Body of pancreas (tissue), 4 donors: ENCODE measurements around the gene MYRIP. TPM values are rescaled to one million over a fixed set of nuclear protein-coding genes. Genes with fewer than 3 reads are reported as not detected.

Experiments
- ATAC-seq: fragments of 150-250 bp; one replicate; pipeline ENCODE4 v1.9.1; 2016
- DNase-seq, 4 donors: peaks; one replicate each; pipeline ENCODE4 v3.0.0-alpha.2; 2019
- H3K27ac ChIP-seq, 4 donors: fragments of 200-600 bp; sonication (generic); 1 replicate in 3 of 4; 2 replicates in 1 of 4; pipeline versions ENCODE4 v1.5.1 to v1.6.1; 2016 to 2019; ENCODE audit warnings: mild to moderate bottlenecking in 1 of 4, mixed read lengths in 1 of 4, moderate library complexity in 1 of 4
- H3K27me3 ChIP-seq, 2 donors: fragments of 200-600 bp; sonication (generic); one replicate each; pipeline ENCODE4 v1.6.0; 2016; ENCODE audit warnings: mild to moderate bottlenecking in 1 of 2
- H3K36me3 ChIP-seq, 2 donors: fragments of 200-600 bp; sonication (generic); replicated peaks in 1 of 2; 2 replicates each; pipeline ENCODE4 v1.5.1; 2016; ENCODE audit warnings: low read depth in 2 of 2; ENCODE audit not compliant: insufficient read depth in 1 of 2
- H3K4me1 ChIP-seq: fragments of 200-600 bp; sonication (generic); one replicate; pipeline ENCODE4 v1.6.0; 2016
- H3K4me3 ChIP-seq, 2 donors: fragments of 200-600 bp; sonication (generic); 1 replicate in 1 of 2; 2 replicates in 1 of 2; pipeline ENCODE4 v1.5.1; 2016 to 2019
- H3K9me3 ChIP-seq, 3 donors: fragments of 200-600 bp; sonication (generic); 1 replicate in 2 of 3; 2 replicates in 1 of 3; pipeline ENCODE4 v1.5.1; 2016
- CTCF ChIP-seq, 7 experiments: fragments of 450-650 bp in 4 of 7; fragments of 200-600 bp in 3 of 7; sonication (generic) in 3 of 7; IDR thresholded peaks; one replicate each; pipeline ENCODE4 v1.5.1; 2016 to 2019; ENCODE audit warnings: antibody characterized with exemption in 7 of 7
- POLR2A ChIP-seq, 3 donors: fragments of 450-650 bp; IDR thresholded peaks; one replicate each; pipeline ENCODE4 v1.6.1; 2016; ENCODE audit warnings: antibody characterized with exemption in 3 of 3, mild to moderate bottlenecking in 2 of 3
- WGBS, 2 donors: methylation state at CpG; one replicate each; pipeline ENCODE4 v1.1.5; 2017; 5-methylcytosine and 5-hydroxymethylcytosine counted together
- intact Hi-C: fragments of 100-400 bp; cut with DNase I; formaldehyde crosslinking; loops from one replicate; pipeline ENCODE4 v1.15.1; 2023
- total RNA-seq, 2 donors: library from RNA; depleted of rRNA; stranded (reverse); fragments of >200 nt; gene quantifications; one replicate each; pipeline ENCODE4 v1.1.0, GENCODE V29; 2016

Gene MYRIP
- total RNA-seq, 2 donors from 2014 or later = 5.2 to 12.5 TPM

- no peak for DNase-seq
Observed at GRCh38 chr3:40196966-40197365, 387.6 kb downstream of the MYRIP start.

GRCh38 chr3:40200692-40201316 lies 391.4 kb downstream of the MYRIP start:
- no peaks in the 10 kb centered on the region for H3K36me3 ChIP-seq
- H3K9me3 ChIP-seq = no peaks in the 10 kb centered on the region
- no peaks in the 10 kb centered on the region for H3K27me3 ChIP-seq
- H3K4me3 ChIP-seq = no peak overlapping the region
- ATAC-seq (no peak), DNase-seq (no peak)
- 77 to 86% methylated on average over 6 of the region's 6 CpGs for WGBS, 2 donors
- TF ChIP-seq POLR2A (IDR thresholded peaks at IDR 0.05) (no peak), CTCF (IDR thresholded peaks at IDR 0.05) (no peak)
- no peaks in the 10 kb centered on the region for H3K4me1 ChIP-seq
- intact Hi-C loops = no loop called here
- no peak overlapping the region for H3K27ac ChIP-seq

More at GRCh38 chr3:40196966-40197365, 387.6 kb downstream of the MYRIP start:
- ATAC-seq = no peak
- TF ChIP-seq POLR2A (IDR thresholded peaks at IDR 0.05) (no peak), CTCF (IDR thresholded peaks at IDR 0.05) (no peak)
- Histone ChIP-seq H3K27me3 (no peaks in the 10 kb centered on the region), H3K4me3 (no peak overlapping the region), H3K9me3 (no peaks in the 10 kb centered on the region), H3K4me1 (no peaks in the 10 kb centered on the region), H3K27ac (no peak overlapping the region), H3K36me3 (no peaks in the 10 kb centered on the region)
- WGBS, 2 donors = 92 to 94% methylated on average over 9 of the region's 9 CpGs
- intact Hi-C loops = loop anchor here (10.0 kb wide), 1 partner anchor 118 kb away; no protein-coding TSS in a partner anchor

GRCh38 chr3:40201770-40202169 lies 392.4 kb downstream of the MYRIP start:
- TF ChIP-seq CTCF (IDR thresholded peaks at IDR 0.05) (no peak), POLR2A (IDR thresholded peaks at IDR 0.05) (no peak)
- Histone ChIP-seq H3K27ac (no peak overlapping the region), H3K4me1 (no peaks in the 10 kb centered on the region), H3K27me3 (no peaks in the 10 kb centered on the region), H3K36me3 (no peaks in the 10 kb centered on the region), H3K4me3 (no peak overlapping the region), H3K9me3 (no peaks in the 10 kb centered on the region)
- intact Hi-C loops = no loop called here
- DNase-seq = no peak
- 20 to 21% methylated on average over 3 of the region's 3 CpGs for WGBS, 2 donors
- ATAC-seq = no peak

- Histone ChIP-seq H3K27ac (no peak overlapping the region), H3K36me3 (no peaks in the 10 kb centered on the region), H3K27me3 (no peaks in the 10 kb centered on the region), H3K9me3 (no peaks in the 10 kb centered on the region), H3K4me1 (no peaks in the 10 kb centered on the region), H3K4me3 (no peak overlapping the region)
- no peak for DNase-seq
- intact Hi-C loops = no loop called here
- 73 to 80% methylated on average over 2 of the region's 2 CpGs for WGBS, 2 donors
- ATAC-seq = no peak
- no peak for TF ChIP-seq POLR2A (IDR thresholded peaks at IDR 0.05)
- no peak for TF ChIP-seq CTCF (IDR thresholded peaks at IDR 0.05)
Observed at GRCh38 chr3:40206522-40206921, 397.1 kb downstream of the MYRIP start.

GRCh38 chr3:40207796-40208195 lies 398.4 kb downstream of the MYRIP start:
- no peak overlapping the region for H3K27ac ChIP-seq
- TF ChIP-seq POLR2A (IDR thresholded peaks at IDR 0.05) = no peak
- TF ChIP-seq CTCF (IDR thresholded peaks at IDR 0.05) = no peak
- H3K27me3 ChIP-seq = no peaks in the 10 kb centered on the region
- ATAC-seq (no peak), DNase-seq (no peak)
- intact Hi-C loops = no loop called here
- H3K4me3 ChIP-seq = no peak overlapping the region
- H3K4me1 ChIP-seq = no peaks in the 10 kb centered on the region
- H3K36me3 ChIP-seq = no peaks in the 10 kb centered on the region
- H3K9me3 ChIP-seq = no peaks in the 10 kb centered on the region
